HG03135 (cell line): Measurements from ENCODE around the gene C1orf210.

Experiments
- ATAC-seq: cut with Tn5 transposase; IDR thresholded peaks from one replicate; pipeline ENCODE4 v1.9.1; 2021; ENCODE audit warnings: mild to moderate bottlenecking, moderate library complexity; ENCODE audit not compliant: unreplicated experiment

The C1orf210 gene

GRCh38 chr1:43253876-43254275 lies 31.5 kb downstream of the C1orf210 start:
- no peak for ATAC-seq

GRCh38 chr1:43253173-43253572 lies 32.2 kb downstream of the C1orf210 start:
- ATAC-seq = no peak

- ATAC-seq = no peak
Observed at GRCh38 chr1:43252225-43252624, 33.2 kb downstream of the C1orf210 start.

GRCh38 chr1:43251024-43251423 lies 34.4 kb downstream of the C1orf210 start:
- ATAC-seq = no peak

GRCh38 chr1:43250351-43250761 lies 35.0 kb downstream of the C1orf210 start:
- ATAC-seq = no peak

- ATAC-seq = no peak
Observed at GRCh38 chr1:43247256-43247921, 38.0 kb downstream of the C1orf210 start.

- no peak for ATAC-seq
Observed at GRCh38 chr1:43246466-43247213, 38.7 kb downstream of the C1orf210 start.

GRCh38 chr1:43243299-43243698 lies 42.1 kb downstream of the C1orf210 start:
- ATAC-seq = no peak

- no peak for ATAC-seq
Observed at GRCh38 chr1:43241413-43241836, 44.0 kb downstream of the C1orf210 start.

- peak; percentile 84 for ATAC-seq
Observed at GRCh38 chr1:43239484-43239883, 45.9 kb downstream of the C1orf210 start.

GRCh38 chr1:43238991-43239469 lies 46.4 kb downstream of the C1orf210 start:
- ATAC-seq = peak; percentile 33

- no peak for ATAC-seq
Observed at GRCh38 chr1:43238085-43238484, 47.3 kb downstream of the C1orf210 start.

- no peak for ATAC-seq
Observed at GRCh38 chr1:43237121-43237520, 48.3 kb downstream of the C1orf210 start.

GRCh38 chr1:43235451-43236121 lies 49.8 kb downstream of the C1orf210 start:
- no peak for ATAC-seq

GRCh38 chr1:43235040-43235439 lies 50.3 kb downstream of the C1orf210 start:
- no peak for ATAC-seq

GRCh38 chr1:43234267-43234666 lies 51.1 kb downstream of the C1orf210 start:
- ATAC-seq = no peak

- ATAC-seq = no peak
Observed at GRCh38 chr1:43233631-43234030, 51.8 kb downstream of the C1orf210 start.

- no peak for ATAC-seq
Observed at GRCh38 chr1:43232482-43232881, 52.9 kb downstream of the C1orf210 start.

- ATAC-seq = no peak
Observed at GRCh38 chr1:43232074-43232473, 53.3 kb downstream of the C1orf210 start.
